Glomerular visceral epithelial cell (primary cell): Measurements from ENCODE around the gene CD24.
A peak's percentile ranks its signal among the peaks of the same experiment; 100 is the strongest.
"Not testable (repeated sequence)": the region's sequence is repeated elsewhere in the genome, so short reads cannot be mapped to it uniquely, and the experiment has no call there.

ENCODE experiments used
- DNase-seq: peaks from one replicate; pipeline ENCODE4 v3.0.0-alpha.2; 2016; ENCODE audit errors: extremely low spot score

CD24 gene, protein sequence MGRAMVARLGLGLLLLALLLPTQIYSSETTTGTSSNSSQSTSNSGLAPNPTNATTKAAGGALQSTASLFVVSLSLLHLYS

DNA sequence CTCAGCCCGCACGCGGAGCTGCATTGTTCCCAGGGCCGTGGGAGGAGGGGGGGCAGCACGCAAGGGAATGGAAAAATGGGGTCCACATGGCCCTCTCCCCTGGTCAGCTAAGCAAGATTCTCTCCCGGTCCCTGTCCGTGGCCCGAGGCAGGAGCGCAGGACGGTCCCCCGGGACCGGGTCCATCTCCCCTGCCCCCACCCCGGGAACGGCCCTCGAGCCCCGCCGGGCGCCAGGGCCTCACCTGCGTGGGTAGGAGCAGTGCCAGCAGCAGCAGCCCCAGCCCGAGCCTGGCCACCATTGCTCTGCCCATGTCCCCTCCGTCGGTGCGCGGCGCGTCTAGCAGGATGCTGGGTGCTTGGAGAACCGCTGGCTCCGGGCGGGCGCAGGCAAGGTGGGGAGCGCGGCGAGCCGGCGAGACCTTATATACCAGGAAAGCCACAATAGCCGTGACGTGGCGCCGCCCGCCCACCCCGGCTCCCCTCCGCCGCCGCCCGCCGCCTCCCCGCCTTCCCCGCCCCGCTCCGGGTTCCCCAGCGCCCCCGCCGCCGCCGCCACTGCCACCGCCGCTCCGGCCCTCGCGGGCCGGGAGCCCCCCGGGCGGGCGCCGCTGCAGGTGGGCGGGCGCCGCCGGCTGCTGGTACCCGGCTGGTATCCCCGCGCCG is at the start of gene CD24:
Gene CD24, minus strand, starts transcription at position 394 of the 663 bp plus-strand sequence. Its CDS starts 83 bp downstream, at position 311.
- peak; percentile 84 for DNase-seq

DNA sequence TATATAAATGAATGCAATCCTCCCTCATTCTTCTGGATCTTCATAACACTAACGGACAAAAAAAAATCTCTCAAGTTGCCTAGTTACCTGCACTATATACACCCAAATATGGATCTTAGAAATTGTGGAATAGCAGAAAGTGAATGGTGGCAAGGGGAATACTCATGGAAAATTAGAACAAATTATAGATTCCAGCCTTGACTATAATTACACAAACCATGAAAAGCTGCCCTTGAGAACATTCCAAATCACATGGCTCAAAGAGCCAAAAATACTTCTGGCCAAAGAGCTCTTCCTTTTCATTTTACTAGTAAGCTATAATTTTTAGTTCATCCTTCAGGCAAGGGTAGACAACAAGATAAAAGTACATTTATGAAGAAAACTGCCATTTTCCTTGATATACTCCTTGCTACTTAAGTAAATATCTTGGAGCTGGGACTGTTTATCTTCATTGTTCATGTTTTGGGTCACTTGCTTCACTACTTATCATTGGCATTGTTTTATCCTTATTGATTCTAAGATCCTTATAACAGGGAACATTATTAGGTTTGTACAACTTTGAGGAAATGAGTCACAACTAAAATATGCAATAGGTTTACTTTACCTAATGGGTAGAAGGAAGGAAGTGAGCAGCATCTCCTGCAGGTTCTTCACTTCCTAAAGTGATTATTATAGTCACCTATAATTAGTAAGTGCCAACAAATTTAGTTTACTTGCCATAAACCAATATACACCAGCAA is 47.1 kb upstream of the CD24 start:
- DNase-seq, result no peak

DNA sequence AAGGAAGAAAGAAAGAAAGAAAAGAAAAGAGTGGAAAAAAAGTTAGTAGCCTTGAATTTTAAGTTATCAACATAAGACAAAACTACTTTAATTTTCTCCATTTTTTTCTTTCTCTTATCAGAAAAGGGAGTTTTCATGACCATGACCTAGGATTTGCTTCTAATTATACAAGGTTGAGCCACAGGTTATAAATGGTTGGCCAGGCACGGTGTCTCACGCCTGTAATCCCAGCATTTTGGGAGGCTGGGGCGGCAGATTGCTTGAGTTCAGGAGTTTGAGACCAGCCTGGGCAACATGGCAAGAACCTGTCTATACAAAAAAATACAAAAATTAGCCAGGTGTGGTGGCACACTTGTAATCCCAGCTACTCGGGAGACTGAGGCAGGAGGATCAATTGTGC is 45.7 kb upstream of the CD24 start:
- no peak for DNase-seq

DNA sequence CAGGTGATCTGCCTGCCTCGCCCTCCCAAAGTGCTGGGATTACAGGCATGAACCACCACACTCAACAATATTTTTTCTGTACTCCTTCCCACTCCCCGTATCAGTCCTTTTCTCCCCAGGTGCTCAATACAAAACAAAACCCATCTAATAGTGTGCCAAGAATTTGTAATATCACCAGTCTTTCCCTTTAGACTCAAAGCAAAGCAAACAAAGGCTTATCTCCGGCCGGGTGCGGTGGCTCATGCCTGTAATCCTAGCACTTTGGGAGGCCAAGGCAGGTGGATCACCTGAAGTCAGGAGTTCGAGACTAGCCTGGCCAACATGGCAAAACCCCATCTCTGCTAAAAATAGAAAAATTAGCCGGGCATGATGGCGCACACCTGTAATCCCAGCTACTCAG is 45.1 kb upstream of the CD24 start:
- DNase-seq, result not testable (repeated sequence)

DNA sequence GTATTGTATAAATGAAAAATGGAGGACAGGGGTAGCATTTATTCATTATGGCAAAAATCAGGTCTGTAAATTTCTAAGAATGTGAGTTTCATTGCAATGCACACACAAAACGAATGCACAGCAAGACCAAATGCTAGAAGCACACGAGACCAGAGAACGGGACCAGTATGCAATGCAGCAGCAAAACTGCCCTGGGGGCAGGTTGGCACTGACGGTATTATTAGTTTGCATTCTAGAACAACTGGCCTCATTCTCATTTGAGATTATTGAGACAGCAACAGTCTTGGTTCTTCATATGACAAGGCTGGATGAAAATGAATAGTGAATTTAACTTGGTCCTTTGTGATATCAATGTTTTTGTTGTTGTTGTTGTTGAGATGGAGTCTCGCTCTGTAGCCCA is 44.5 kb upstream of the CD24 start:
- no peak for DNase-seq

DNA sequence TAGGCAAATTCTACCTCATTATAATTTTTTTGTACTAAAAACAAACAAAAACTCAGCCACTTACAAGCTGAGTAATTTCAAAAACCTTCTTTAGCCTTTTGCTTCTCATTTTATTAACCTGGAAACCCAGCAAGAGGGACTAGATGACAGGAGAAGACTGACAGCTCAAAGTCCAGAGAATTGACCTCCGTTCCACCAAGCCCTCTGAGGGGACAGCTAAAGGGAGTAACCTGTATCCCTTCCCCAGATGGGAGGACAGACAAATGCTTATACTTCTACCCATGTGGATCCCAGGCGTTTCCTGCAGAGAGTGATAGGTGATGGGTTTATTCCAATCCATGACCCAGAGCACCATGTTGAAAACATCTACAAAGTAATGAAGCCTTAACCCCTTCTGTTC is 35.0 kb upstream of the CD24 start:
- no peak for DNase-seq

DNA sequence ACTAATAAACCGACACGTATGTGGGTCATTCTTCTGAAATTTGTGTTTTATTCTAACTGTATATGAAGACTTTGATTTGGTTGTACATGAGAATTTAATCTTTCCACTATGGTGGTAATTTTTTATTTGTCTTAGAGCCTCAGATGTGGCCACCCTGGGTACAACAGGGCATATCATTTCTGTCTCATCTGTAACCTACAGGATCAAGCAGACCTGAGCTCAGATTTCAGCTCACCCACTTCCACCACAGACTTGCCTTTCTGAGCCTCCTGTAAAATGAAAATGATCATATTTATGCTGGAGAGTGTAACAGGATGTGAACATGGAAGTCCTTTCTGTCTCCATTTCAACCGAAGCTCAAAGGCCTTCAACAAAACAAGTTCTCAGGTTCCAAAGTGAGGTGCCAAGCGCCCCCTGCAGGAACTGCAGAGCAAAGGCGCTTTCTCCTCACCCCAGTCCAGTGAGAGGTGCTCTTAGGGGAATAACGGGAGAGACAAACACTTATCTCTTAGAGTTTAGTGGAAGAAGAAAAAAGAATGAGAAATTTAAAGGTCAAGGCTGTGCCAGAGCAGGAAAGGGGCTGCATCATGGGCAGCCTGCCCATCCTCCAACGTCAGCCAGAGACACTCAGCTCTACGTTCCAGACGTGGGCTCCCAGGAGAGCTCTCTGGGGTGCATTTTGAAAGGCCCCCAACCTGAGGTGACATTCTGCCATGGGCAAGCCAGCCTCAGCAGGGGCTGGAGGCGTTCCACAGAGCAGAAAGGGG is 23.0 kb upstream of the CD24 start:
- DNase-seq, result peak; percentile 63

DNA sequence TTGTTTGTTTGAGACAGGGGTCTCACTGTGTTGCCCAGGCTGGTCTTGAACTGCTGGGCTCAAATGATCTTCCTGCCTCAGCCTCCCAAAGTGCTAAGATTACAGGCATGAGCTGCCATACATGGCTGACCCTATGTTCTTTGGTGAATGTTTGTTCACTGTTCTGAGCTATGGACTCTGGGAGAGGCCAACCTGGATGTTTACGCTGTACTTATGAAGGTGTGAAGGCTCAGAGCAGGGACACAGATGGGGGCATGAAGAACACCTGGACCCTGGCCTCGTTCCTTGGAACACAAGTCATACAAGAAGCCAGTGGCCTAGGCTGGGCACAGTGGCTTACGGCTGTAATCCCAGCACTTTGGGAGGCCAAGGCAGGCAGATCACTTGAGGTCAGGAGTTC is 21.1 kb upstream of the CD24 start:
- DNase-seq, result no peak

DNA sequence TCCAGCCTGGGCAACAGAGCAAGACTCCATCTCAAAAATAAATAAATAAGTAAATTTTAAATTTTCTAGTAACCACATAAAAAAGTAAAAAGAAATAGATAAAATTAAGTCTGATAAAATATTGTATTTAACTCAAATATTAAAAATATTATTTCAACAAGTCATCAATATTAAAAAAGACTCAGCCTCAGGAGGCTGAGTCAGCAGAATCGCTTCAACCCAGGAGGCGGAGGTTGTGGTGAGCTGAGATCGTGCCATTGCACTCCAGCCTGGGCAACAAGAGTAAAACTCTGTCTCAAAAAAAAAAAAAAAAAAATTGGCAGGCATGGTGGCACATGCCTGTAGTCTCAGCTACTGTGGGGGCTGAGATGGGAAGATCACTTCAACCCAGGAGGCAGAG is 15.2 kb upstream of the CD24 start:
- not testable (repeated sequence) for DNase-seq

DNA sequence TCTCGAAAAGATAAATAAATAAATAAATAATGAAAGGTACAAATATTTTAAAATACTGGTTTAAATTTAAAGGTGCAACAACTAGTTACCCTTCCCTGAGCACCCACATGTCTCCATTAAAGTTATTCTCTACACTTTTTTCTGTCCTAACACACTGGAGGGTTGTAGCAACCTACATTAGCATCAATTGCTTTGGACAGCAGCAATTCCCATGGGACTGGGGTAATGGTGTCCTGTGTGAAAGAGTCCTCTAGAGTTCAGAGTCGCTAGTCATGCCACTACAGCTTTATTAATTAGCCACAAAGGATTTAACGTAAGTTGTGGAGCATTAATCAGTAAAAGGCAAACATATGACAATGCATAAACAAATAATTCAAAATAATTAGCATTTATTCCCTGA is 14.1 kb upstream of the CD24 start:
- DNase-seq, result no peak

DNA sequence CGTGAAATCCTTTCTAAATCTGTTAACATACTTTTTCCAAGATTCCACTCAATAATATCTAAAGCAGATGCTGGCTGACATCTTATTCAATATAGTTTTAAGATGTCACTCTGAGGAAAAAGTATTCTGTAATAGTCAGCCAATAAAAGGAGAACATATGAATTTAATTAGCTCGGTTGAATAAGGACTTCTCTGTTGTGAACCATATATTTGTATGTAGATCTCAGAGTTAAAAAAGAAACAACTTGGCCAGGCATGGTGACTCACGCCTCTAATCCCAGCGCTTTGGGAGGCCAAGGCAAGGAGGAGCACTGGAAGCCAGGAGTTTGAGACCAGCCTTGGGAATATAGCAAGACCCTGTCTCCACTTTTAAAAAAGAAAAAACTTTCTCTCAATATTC is 7.4 kb upstream of the CD24 start:
- no peak for DNase-seq

DNA sequence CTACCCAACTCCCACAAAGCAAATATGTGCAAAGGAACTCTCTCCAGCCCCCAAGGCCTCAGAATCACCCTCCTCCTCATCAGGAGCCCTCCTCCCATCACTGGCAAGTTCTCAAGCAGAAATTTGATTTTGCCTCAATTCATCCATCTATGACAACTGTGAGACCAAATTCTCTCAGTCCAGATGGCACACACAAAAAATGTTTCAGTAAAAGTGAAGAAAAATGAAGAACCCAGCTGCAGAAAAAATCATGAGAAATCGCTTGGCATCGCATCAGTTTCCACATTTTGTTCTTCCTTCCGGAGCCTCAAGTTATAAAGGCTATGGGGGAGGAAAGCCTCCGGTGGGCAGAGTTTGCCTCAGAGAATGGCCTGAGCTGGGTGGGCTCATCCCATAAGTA is 6.4 kb upstream of the CD24 start:
- no peak for DNase-seq

DNA sequence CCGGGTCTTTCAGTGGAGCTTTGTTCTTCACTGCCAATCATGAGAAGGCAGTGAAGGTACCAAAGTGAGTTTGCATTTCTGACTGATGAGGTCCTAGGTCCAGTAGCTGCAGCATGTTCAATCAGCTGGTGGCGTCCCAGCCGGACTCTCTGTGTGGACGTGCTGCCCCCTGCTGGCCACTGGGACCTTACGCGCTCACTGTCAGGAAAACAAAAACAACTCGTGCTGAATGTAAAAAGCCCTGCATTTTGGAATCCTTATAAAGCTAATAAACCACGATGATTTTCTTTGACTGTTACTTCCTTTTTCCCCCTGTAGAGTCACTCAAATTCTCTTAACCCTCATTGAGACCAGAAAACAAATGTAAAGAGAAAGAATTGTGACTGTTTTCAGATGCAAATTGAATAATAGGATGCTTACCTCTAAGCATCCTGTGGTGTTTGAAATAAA is 4.9 kb upstream of the CD24 start:
- DNase-seq, result peak; percentile 86

DNA sequence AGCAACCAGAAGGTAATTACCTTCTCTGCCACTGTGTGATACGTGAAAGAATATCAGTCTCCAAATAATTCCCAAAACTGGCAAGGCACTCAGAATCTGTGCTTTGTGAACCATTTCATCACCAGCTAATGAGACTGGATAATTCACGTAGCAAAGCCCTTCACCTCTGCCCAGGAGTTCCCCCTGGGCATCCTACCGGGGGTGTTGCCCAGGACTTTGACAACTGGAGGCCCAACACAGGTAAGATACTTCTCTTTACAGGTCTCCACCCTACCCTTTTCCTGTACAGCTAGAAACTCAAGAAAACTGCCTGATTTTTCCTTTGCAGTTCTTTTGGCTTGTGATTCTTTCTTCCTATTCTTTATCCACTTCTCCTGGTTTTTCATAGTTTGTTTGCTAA is 2.7 kb upstream of the CD24 start:
- no peak for DNase-seq

DNA sequence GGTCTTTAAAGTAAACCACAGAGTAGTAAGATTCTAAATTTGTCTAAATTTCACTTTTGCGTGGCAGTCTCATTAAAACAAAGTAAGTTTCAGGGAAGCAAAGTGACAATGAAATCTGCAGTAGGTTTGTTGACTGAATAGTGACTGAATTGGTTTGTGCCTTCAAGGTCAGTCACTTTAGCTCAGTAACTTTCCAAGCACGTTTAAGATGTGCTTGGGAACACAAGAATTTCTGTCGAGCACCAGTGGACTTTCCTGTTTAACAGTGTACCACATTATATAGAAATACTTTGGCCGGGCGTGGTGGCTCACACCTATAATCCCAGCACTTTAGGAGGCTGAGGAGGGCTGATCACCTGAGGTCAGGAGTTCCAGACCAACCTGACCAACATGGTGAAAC is 1.7 kb upstream of the CD24 start:
- no peak for DNase-seq

DNA sequence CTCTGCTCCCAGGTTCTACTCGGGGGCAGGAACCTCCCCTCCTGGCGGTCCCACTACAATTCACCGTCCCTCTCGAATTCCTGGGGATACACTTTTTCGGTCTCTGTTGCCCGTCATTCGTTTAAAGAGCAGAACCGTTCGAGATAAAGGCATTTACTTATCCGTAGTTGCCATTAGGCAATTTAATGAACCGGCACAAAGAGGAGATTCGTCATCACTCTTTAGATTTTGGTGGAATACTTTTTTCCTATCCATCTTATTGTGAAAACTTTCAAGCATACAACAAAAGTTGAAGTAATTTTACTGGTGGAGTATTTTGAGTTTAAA is 1.2 kb upstream of the CD24 start:
- peak; percentile 28 for DNase-seq

DNA sequence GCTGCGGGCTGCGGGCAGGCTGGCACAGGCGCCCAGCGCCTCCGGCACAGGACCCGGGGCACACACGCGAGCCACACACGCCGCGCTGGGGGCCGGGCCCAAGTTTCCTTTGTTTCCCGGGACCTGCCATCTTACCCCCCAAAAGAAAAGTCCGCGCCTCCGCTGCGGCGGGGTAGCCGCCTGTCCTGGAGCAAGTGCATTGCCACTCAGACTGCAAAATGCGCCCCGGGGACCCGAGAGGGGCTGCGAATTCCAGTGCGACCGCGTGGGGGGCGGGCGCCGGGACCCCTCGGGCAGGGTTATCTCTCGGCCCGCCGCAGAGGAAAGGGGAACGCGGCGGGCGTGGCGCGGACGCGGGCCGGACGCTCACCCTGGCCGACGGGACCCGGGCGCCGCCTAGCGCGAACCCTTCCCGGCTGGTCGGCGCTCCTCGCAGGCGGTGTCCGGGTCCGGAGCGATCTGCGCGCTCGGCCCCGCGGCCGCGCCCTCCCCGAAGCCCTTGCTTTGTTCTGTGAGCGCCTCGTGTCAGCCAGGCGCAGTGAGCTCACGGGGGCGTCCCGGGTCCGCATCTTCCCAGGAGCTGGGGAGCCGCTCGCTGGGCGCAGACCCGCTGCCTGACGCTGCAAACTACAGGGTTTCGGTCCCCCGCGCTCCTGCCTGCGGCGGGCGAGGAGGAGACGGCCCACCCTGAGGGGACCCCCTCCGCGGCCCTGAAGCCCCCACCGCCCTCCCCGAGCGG is 639 bp upstream of the CD24 start:
- peak; percentile 75 for DNase-seq

DNA sequence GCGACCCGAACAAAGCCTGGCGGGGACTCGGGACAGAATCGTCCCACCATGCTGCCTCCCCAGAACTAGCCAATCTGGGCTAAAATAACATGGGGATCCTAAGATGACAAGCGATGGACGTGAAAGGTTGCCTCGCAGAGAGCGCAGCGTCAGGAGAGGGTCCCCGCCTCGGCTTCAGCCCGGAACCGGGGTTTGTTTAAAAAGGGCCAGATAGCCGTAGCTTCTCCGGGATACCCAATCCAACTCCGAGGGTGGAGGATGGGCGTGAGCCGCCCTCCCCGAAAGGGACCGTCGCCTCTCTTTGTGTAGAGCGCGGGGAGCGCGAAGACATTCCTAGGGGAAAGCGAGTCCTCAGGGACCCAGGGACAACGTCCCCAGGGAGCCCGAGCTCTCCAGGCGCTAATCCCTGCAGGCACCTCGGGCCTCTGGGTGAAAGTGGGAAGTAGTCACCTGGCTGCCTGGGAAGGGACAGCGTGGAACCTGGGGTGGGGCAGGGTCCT is 643 bp downstream of the CD24 start:
- peak; percentile 37 for DNase-seq

DNA sequence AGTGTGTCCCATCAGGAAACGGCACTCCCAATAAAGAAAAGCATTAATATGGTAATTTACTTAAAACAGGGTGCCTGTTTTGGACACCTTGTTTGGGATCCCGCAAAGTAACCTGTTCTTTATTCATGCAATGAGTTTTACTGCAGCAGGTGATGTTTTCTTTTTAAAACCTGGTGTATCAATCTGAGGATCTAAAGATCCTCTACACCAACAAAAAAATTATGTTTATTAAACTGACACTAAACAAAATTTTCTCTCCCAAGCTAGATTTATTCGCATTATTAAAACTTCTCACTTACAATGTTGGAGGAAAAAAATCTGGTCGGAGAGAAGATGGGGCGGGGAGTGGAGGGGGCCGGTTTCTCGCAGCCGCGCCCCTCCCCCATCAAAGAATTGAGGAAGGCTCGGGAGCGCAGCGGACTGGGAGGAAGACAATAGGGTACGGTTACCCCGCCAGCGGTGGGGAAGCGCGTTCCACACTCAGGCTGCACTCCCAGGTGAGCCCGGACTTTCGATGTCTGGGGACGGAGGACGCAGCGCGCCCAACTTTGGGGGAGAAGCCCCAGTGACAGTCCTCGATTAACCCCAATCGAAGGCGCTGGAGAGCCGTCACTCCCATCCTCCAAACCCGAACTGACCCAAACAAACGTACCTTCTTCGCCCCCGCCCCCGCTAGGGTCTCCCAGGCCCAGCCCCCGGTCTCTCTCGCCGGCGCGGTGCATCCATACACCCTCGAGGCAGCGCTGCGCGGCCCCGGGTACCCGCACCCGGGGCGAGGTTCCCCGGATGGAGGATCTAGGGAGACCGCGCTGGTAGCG is 1.3 kb downstream of the CD24 start:
- DNase-seq, result peak; percentile 13

DNA sequence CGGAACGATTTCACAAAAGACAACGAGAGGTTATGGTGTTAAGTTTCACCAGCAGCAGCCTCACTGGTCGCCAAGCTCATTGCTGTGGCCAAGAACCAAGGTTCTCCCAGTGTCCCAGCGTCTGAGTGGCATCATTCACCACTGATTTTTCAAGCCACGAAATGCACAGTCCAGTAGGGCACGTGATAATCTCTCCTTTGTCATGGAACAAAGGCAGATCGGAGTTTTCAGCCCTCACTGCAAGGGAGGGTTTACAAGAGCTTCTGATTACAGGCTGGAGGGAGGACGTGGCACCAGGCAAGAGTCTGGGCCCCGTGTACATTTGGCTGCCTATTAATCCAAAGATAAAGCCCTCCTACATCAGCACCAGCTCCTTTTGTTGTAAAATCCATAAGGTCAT is 2.0 kb downstream of the CD24 start:
- peak; percentile 32 for DNase-seq

DNA sequence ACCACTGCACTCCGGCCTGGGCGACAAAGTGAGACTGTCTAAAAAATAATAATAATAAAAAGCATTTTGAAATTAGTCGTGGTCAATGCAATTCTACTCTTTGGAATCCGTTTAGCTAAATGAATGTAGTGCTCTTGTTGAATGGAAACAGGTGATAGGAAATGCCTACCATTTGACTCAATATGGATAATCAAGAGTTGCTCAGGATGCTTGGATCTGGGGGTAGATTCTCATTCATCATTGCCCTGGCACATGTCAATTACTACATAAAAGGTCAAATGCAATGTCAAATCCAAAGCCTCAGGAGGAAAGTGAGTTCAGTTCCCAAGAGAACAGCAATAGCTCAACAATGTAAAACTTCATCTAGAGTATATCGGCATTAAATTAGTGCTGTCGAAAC is 3.8 kb downstream of the CD24 start:
- not testable (repeated sequence) for DNase-seq
